ENCODE data around the gene NAB1. TPM values are rescaled to one million over a fixed set of nuclear protein-coding genes. Genes with fewer than 3 reads are reported as not detected.

The NAB1 gene
- total and polyA plus RNA-seq, 8 donors: 14.2 to 121 (median 35.3) TPM

DNA sequence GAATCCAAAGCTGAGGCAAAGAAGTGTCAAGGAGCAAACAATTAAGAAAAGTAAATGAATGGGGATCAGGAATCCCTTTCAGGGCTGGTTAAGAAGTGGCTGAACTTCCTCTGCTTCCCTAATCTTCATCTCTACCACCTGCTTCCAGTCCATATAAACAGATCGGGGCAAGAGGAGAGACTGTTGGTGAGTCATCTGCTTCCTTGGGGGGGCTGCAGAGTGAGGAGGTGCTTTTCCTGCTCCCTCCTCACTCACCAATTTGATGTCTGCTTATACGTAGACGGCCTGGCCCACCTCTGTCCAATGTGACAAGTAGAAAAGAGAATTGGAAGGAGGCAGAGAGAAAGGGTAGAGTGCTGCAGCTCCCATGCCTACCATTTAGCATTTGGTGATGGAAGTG is 68.4 kb downstream of the NAB1 start:
- H3K4me3 ChIP-seq: no peak overlapping the region
- WGBS, 5 donors: 76 to 89% (median 87%) methylated on average over 3 of the region's 3 CpGs
- no peak overlapping the region for H3K27ac ChIP-seq
- TF ChIP-seq CTCF (IDR thresholded peaks at IDR 0.05): no peak
- TF ChIP-seq EP300 (IDR thresholded peaks at IDR 0.05): no peak
- no peak for TF ChIP-seq POLR2A (IDR thresholded peaks at IDR 0.05)
- no peaks in the 10 kb centered on the region for H3K9me3 ChIP-seq
- H3K4me1 ChIP-seq: peaks cover 0 to 8% (median 4%) of the 10 kb centered on the region in 4 donors
- no peaks in the 10 kb centered on the region for H3K36me3 ChIP-seq
- no peak for DNase-seq
- intact Hi-C loops (cut with DNase I; ENCODE audit: low total_unique reads): no loop called here
- H3K27me3 ChIP-seq: no peaks in the 10 kb centered on the region

DNA sequence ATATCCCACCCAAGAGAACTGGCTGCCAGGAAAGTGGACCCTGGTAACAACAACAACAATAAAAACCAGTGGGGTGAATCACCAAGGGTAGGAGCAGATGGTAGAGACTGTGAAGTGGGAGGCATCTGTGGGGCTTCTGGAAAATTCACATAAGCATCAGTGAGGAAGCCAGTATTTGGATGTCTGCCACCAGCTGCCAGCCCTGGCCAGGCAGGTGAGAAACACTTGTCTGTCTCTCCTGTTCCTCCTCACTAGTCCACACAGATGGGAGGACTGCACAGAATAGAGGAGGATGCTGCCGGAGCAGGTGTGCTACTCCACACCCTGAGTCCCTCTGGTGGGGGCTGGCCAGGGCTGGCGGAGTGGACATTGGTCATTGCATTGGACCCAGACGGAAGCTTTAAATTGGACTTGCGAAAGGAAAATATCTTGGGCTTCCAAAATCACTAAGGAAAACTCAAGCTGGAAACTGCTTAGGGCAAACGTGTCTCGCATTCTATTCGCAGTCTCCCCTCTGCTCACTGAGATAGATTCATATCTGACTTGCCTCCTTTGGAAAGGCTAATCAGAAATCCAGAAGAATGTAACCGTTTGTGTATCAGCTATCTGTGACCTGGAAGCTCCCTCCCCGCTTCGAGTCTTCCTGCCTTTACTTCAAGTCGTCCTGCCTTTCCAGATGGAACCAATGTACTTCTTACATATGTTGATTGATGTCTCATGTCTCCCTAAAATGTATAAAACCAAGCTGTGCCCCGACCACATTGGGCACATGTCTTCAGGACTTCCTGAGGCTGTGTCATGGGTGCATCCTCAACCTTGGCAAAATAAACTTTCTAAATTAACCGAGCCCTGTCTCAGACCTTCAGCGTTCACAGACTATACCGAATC is 69.1 kb downstream of the NAB1 start:
- Histone ChIP-seq H3K36me3 (no peaks in the 10 kb centered on the region), H3K9me3 (no peaks in the 10 kb centered on the region), H3K4me3 (no peak overlapping the region), H3K27ac (no peak overlapping the region), H3K27me3 (no peaks in the 10 kb centered on the region), H3K4me1 (peaks cover 0 to 8% (median 4%) of the 10 kb centered on the region in 4 donors)
- intact Hi-C loops (cut with DNase I; ENCODE audit: low total_unique reads): no loop called here
- no peak for DNase-seq
- TF ChIP-seq POLR2A (IDR thresholded peaks at IDR 0.05): no peak
- TF ChIP-seq POLR2AphosphoS5 (IDR thresholded peaks at IDR 0.05): no peak
- no peak for TF ChIP-seq EP300 (IDR thresholded peaks at IDR 0.05)
- TF ChIP-seq CTCF (IDR thresholded peaks at IDR 0.05): no peak
- 73 to 88% (median 84%) methylated on average over 15 of the region's 15 CpGs for whole genome bisulfite sequencing, 5 donors

DNA sequence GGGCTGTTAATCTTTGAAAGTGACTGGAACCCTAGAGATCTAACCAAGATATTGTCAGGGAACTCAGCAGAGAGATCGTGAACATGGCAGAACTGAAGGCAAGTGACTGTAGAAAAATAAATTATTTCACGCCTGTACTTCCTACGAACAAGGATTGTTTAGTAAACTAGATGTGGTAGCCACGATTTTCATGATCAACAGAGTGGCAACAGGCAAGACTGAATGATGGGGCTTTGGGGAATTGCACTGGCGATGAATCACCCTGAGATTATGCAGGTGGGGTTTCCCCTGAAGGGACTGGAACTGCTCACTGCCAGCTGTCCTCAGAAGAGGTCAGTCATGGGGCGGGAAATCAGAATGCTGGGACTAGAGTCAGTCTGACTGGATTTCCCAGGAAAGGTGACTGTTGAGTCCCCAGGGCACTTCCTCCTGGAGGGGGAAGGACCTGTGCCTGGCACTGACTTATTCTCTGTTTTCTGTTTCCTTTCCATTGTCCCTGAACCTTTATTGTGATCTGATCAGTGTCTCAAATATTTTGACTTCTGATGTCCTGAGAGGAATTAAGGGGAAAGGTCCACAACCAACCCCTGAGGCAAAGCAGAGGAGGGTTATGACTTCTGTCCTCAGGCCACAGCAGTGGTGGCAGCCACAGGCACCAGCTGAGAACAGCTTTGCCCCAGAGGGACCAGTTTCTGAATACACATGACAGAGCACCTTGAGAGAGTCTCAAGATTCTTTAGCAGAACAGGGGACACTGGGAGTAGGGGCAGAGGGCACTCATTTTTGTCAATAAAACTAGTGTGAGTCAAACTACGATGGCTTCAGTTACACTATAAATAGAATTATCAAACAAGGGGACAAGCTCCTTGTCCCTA is 70.0 kb downstream of the NAB1 start:
- TF ChIP-seq EP300 (IDR thresholded peaks at IDR 0.05) (peak; percentile 6), POLR2AphosphoS5 (IDR thresholded peaks at IDR 0.05) (peak in 1 of 3 donors; percentile 73), POLR2A (IDR thresholded peaks at IDR 0.05) (no peak)
- H3K36me3 ChIP-seq: no peaks in the 10 kb centered on the region
- no peak overlapping the region for H3K27ac ChIP-seq
- WGBS, 5 donors: 34 to 53% (median 39%) methylated on average over 7 of the region's 7 CpGs
- H3K4me3 ChIP-seq: no peak overlapping the region
- no peaks in the 10 kb centered on the region for H3K9me3 ChIP-seq
- H3K27me3 ChIP-seq: no peaks in the 10 kb centered on the region
- DNase-seq: peak; percentile 41 to 73
- H3K4me1 ChIP-seq: peaks cover 0 to 8% (median 4%) of the 10 kb centered on the region in 4 donors
- intact Hi-C loops (cut with DNase I; ENCODE audit: low total_unique reads): no loop called here

GRCh38 chr2:190720276-190720675 is 71.4 kb downstream of the NAB1 start:
- Histone ChIP-seq H3K9me3 (no peaks in the 10 kb centered on the region), H3K4me1 (peaks cover 0 to 8% (median 4%) of the 10 kb centered on the region in 4 donors), H3K4me3 (no peak overlapping the region), H3K27ac (no peak overlapping the region), H3K27me3 (no peaks in the 10 kb centered on the region), H3K36me3 (no peaks in the 10 kb centered on the region)
- DNase-seq: no peak
- TF ChIP-seq CTCF (IDR thresholded peaks at IDR 0.05) (no peak), EP300 (IDR thresholded peaks at IDR 0.05) (no peak), POLR2A (IDR thresholded peaks at IDR 0.05) (no peak), POLR2AphosphoS5 (IDR thresholded peaks at IDR 0.05) (no peak)
- WGBS, 5 donors: 82 to 88% (median 83%) methylated on average over 6 of the region's 6 CpGs
- intact Hi-C loops (cut with DNase I; ENCODE audit: low total_unique reads): no loop called here

Measured in stomach (tissue), 9 donors.